ENCODE measurements around the gene TBC1D19.
"Not testable (repeated sequence)": the region's sequence is repeated elsewhere in the genome, so short reads cannot be mapped to it uniquely, and the experiment has no call there.

Gene TBC1D19, protein sequence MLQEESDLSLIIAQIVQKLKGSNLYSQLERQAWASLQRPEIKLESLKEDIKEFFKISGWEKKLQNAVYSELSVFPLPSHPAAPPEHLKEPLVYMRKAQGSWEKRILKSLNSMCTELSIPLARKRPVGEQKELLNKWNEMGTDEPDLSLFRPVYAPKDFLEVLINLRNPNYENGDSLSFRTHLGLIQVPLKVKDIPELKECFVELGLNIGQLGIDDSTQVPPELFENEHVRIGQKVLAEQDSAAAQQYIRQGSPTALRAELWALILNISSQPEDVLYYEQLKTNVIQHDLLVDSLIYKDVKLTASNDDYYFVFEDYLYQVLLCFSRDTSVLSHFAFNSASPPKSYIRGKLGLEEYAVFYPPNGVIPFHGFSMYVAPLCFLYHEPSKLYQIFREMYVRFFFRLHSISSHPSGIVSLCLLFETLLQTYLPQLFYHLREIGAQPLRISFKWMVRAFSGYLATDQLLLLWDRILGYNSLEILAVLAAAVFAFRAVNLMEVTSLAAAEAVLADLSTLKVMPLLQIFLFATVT

DNA sequence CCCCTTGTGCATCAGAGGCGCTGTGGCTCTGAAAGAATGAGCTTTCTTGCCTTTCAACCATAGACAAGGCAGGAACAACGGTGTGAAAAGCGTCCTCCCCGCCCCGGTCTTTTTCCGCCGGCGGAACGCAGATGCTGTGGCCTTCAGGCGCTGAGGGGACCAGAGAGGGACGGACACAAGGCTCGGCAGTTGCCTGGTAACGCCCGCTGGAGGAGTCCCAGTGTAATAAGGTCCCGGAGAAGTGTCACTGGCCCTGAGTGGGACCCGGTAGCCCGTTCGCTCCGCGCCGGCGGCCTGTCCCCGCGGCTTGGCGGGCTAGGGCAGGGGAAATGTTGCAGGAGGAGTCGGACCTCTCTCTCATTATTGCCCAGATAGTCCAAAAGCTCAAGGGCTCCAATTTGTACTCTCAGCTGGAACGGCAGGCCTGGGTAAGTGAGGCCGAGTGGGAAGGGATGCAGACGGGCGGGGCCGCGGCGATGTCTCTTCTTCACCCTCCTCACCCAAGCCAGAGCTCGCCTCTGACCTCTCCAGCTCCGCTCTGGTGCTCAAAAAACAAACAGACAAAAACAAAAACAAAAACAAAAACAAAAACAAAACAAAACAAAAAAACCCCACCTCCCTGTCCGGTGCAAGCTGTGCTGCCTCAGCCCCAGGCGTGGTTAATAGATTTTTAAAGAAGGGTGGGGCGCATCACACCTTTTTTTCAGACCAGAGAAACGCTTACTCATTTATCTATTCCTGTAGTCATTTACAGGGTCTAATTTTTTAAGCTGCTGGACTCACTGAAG is at the start of gene TBC1D19:
Gene TBC1D19, plus strand, starts transcription at position 220 of the 788 bp plus-strand sequence. Its CDS starts 110 bp downstream, at position 330.
- no peak for DNase-seq (ENCODE audit: low read depth)

DNA sequence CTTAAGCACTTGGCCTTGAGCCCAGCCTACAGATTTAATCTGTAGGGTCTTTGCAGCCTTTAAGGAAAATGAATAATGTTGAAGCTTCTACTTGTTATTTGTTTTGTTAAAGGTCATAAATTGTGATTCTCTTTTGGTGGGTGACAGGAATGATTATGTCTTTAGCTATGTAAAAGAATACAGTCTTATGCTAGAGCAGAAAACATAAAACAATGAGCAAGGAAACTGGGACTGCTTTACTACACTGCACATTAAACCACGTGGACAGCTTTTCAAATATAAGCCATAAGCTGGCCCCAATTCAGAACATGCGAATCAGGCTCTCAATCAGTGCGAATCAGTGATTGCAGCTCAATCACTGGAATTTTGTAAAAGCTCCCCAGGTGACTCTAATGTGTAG is 40.9 kb upstream of the TBC1D19 start:
- no peak for DNase-seq (ENCODE audit: low read depth)

GRCh38 chr4:26544421-26544820 is 39.5 kb upstream of the TBC1D19 start:
- no peak for DNase-seq (ENCODE audit: low read depth)

DNA sequence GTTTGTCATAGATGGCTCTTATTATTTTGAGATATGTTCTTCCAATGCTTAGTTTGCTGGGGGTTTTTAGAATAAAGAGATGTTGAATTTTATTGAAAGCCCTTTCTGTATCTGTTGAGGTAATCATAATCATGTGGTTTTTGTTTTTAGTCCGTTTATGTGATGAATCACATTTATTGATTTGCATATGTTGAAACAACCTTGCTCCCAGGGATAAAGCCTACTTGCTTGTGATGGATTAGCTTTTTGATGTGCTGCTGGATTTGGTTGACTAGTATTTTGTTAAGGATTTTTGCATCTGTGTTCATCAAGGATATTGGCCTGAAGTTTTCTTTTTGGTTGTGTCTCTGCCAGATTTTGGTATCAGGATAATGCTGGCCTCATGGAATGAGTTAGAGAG is 35.5 kb upstream of the TBC1D19 start:
- DNase-seq (ENCODE audit: low read depth): not testable (repeated sequence)

DNA sequence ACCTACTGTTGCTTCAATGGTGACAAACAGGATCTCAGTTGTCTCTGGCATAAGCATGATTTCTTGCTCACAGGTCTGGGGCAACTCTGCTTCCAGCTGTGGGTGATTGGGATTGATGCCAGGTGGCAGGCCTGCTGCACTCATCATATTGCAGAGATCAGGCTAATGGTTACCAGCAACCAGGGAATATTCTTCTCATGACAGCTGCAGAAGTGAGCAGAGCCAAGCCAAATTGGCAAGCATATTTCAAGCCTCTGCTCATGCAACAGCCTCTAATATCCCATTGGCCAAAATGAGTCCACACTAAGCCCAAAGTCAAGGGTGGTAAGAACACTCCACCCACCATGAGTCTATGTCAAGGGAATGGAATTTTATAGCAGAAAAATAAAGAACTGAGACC is 26.7 kb upstream of the TBC1D19 start:
- DNase-seq (ENCODE audit: low read depth): peak; percentile 50

DNA sequence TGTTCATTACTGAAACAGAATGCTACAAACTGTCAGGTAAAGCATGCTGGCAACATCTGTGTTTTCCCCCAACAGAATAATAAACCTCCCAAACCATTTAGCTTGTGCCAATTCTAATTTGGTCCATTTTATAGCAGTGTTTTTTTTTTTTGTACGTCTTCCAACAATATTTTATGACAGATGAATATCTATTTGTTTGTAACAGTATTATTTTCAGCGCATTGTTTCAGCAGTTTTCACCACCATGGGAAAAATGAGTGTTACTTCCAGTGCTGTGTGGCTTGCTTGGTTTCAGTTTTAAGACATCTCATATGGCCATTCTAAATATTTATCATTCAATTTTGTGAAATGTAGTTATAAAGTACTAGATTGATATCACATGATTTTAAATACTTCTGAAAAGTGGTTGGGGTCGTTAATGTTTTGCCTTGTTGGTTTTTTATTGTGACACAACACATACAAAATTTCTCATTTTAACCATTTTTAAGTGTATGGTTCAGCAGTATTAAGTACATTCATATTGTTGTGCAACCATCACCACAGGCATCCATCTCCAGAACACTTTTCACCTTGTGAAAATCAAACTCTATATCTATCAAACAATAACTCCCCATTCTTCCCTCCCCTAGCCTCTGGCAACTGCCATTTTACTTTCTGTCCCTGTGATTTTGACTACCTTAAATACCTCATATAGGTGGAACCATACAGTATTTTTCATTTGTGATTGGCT is 25.6 kb upstream of the TBC1D19 start:
- no peak for DNase-seq (ENCODE audit: low read depth)

DNA sequence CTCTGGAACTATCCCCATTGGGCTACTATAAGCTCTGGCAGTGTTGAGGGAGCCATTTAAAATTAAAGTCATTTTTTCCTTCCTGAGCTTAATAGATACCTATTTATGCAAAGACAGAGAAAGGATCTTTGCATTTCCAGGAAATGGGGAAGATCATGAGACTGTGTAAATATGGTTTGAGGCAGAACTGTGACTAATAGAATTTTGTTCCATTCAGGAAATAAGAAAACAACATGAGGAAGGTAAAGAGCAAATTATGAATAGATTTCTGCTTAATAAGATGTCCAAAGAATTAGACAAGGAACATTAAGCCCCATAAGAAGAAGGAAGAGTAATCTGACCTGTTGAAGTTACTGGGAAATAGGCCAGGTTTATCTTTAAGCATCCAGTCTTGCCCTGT is 17.8 kb upstream of the TBC1D19 start:
- DNase-seq (ENCODE audit: low read depth): no peak

DNA sequence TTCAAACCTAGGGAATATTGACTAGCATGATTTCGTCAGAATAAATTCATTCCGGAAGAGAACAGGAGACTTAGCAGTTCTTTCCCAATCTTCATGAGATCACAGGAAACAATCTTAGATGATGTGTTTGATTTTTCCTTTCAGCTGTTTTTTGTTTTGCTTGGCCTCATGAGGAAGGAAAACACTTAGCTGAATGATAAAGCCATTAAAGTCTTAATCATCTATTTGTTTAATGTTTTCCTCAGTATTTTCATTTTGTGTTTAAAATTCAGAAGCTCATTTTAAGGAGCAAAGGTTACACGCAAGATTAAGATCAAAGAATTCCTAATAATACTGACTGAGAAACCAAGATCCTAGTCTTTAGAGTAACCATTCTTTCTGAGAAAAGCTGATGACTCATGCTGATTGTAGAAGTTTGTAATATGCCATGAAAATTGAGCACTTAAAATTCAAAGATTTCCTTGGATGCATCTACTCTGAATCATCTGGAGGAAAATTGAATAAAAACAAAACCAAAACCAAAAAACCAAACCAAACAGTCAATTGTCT is 15.4 kb upstream of the TBC1D19 start:
- DNase-seq (ENCODE audit: low read depth): peak; percentile 84

DNA sequence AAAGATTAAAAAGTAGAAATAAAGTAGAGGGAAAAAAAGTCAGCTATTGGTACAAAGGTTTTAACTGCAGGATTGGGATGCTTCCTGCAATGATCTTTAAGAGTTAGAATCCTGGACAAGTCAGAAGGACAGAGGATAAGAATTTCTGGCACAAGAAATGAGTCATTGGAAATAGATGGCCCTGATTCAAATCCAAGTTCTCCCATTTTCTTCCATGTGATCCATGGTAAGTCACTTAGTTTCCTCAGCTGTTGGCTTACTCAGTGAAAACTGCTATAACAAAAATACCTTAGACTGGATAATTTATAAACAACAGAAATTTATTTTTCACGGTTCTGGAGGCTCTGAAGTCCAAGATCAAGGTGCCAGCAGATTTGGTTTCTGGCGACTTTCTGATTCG is 13.3 kb upstream of the TBC1D19 start:
- no peak for DNase-seq (ENCODE audit: low read depth)

GRCh38 chr4:26573389-26573794 is 10.5 kb upstream of the TBC1D19 start:
- DNase-seq (ENCODE audit: low read depth): no peak

DNA sequence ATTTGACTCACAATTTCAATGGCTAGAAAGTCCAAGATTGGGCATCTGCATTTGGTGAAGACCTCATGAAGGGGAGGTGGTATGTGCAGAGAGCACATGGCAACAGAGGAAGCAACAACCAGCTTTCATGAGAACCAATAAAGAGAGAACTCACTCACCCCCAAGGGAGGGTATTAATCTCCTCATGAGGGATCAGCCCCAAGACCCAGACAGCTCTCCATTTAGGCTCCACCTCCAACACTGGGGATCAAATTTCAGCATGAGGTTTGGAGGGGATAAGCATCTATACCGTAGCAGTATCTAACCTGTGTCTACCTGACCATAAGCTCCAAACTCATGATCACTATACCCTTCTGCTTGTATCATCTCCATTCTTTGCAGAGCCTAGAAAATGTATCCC is 9.3 kb upstream of the TBC1D19 start:
- DNase-seq (ENCODE audit: low read depth): no peak

DNA sequence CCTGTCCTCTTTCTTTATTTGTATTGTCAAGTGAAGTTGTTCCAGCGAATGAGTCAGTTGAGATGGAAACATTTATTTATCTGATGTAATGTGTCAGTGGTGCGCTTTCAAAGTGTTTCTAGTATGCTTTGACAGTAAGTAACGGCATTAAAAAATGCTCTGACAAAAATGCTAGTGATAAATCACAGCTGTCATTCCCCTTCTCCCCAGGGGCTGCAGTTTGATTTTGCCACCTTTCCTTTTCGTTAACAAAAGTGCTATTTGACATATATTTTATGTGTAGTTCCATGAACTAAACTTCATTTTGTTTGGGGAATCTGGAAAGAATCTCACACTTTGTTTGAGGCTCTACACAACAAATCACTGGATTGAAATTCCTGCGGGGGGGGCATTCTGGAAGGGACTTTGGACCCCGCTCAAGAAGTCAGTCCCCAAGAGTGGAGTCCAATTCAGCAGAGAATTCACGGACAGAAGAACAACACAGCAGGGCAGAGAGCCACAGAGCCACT is 7.6 kb upstream of the TBC1D19 start:
- DNase-seq (ENCODE audit: low read depth): no peak

DNA sequence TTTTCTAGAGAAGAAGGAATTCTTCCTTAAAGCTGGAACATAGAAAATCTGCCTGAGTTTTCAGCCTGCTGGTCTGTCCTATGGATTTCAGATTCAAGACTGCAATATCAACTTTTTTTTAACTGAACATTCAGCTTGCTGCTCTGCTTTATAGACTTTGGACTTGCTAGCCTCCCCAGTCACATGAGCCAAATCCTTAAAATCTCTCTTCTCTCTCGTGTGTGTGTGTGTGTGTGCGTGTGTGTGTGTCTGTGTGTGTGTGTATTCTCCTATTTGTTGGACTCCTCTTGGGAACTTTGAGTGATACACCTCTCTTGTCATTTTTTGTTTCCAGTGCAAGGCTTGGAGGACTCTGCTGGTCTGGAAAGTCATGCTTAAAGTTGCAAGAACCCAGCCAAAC is 6.8 kb upstream of the TBC1D19 start:
- DNase-seq (ENCODE audit: low read depth): no peak

GRCh38 chr4:26579169-26579568 is 4.7 kb upstream of the TBC1D19 start:
- DNase-seq (ENCODE audit: low read depth): no peak

GRCh38 chr4:26581341-26581740 is 2.5 kb upstream of the TBC1D19 start:
- DNase-seq (ENCODE audit: low read depth): not testable (repeated sequence)

DNA sequence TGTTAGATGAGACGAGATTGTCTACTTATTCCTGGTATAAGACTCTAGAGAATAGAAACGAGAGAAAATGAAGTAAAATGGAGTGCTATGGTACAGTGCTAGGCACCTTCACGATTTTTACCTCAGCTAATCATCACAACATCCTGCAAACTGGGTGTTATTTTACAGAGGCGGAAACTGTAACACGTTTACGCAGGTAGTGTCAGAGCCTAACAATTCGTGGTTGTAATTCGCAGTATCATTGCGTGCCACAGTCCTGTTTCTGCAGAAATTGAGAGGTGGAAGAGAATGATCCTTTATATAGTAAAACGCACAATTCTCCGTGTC is 383 bp upstream of the TBC1D19 start:
- DNase-seq (ENCODE audit: low read depth): no peak

DNA sequence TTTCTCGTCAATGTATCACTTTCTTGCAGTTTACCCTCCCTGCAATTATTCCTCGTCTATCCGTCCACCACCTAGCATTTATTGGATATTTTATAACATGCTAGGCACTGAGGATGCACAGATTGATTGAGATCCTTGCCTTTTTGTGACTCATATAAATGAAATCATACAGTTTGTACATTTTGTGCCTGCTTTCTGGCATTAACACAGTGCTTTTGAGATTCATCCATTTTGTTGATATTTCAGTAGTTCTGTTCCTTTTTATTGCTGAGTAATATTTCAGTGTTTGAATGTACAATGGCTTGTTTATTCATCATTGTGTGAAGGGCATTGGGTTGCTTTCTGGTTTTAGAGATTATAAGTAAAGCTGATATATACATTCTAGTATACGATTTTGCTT is 841 bp downstream of the TBC1D19 start:
- DNase-seq (ENCODE audit: low read depth): no peak

GRCh38 chr4:26589705-26590104 is 5.8 kb downstream of the TBC1D19 start:
- DNase-seq (ENCODE audit: low read depth): no peak

GRCh38 chr4:26590639-26591038 is 6.8 kb downstream of the TBC1D19 start:
- peak; percentile 71 for DNase-seq (ENCODE audit: low read depth)

DNA sequence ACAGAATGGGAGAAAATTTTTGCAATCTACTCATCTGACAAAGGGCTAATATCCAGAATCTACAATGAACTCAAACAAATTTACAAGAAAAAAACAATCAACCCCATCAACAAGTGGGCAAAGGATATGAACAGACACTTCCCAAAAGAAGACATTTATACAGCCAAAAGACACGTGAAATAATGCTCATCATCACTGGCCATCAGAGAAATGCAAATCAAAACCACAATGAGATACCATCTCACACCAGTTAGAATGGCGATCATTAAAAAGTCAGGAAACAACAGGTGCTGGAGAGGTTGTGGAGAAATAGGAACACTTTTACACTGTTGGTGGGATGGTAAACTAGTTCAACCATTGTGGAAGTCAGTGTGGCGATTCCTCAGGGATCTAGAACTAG is 9.7 kb downstream of the TBC1D19 start:
- not testable (repeated sequence) for DNase-seq (ENCODE audit: low read depth)

DNA sequence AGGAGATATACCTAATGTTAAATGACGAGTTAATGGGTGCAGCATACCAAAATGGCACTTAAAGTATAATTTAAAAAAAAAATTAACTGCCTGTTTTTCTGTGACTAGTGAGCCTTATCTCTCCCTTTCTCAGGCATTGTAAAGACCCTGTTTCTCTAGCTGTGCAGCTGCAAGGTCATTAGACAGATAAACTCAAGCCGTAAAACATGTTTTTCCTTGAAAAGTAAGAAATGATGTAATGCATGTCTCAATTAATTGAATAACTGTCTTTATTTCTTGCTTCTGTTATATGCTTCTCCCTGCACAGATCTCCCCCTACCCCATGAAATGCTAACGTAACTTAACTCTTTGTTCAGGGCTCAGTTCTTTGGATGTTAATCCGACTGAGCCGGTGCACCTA is 10.5 kb downstream of the TBC1D19 start:
- DNase-seq (ENCODE audit: low read depth): no peak

DNA sequence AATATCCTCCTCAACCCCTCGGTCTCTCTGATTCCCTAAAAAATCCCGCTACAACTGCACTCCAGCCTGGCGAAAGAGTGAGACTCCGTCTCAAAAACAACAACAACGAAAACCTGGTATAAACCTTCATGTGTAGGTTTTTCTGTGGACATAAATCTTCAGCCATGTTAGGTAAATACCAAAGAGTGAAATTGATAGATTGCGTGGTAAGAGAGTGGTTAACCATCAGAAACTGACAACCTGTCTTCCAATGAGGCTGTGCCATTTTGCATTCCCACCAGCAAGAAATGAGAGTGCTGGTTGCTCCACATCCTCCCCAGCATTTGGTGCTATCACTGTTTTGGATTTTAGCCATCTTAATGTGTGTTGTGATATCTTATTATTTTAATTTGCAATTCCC is 10.9 kb downstream of the TBC1D19 start:
- DNase-seq (ENCODE audit: low read depth): no peak
